Choroid plexus epithelial cell (primary cell): Measurements from ENCODE around the gene PCBP3.
"Not testable (repeated sequence)": the region's sequence is repeated elsewhere in the genome, so short reads cannot be mapped to it uniquely, and the experiment has no call there.

ENCODE experiments used
- DNase-seq: peaks from one replicate; pipeline ENCODE4 v3.0.0-alpha.2; 2010; ENCODE audit warnings: low read depth
- H3K4me3 ChIP-seq: 2 replicates; pipeline ENCODE4 v1.5.1; 2011; ENCODE audit warnings: low read depth, mild to moderate bottlenecking, control low read depth, low read length, moderate library complexity
- TF ChIP-seq, protein P1 (sequence below): conservative IDR thresholded peaks from 2 replicates; pipeline ENCODE4 v1.5.1; 2011; ENCODE audit warnings: low read depth, mild to moderate bottlenecking, control low read depth, inconsistent platforms, low read length, moderate library complexity

Gene PCBP3

GRCh38 chr21:45615145-45615711 lies 28.3 kb upstream of the PCBP3 start:
- DNase-seq, result no peak
- H3K4me3 ChIP-seq, result no peak overlapping the region
- TF ChIP-seq, protein P1, sequence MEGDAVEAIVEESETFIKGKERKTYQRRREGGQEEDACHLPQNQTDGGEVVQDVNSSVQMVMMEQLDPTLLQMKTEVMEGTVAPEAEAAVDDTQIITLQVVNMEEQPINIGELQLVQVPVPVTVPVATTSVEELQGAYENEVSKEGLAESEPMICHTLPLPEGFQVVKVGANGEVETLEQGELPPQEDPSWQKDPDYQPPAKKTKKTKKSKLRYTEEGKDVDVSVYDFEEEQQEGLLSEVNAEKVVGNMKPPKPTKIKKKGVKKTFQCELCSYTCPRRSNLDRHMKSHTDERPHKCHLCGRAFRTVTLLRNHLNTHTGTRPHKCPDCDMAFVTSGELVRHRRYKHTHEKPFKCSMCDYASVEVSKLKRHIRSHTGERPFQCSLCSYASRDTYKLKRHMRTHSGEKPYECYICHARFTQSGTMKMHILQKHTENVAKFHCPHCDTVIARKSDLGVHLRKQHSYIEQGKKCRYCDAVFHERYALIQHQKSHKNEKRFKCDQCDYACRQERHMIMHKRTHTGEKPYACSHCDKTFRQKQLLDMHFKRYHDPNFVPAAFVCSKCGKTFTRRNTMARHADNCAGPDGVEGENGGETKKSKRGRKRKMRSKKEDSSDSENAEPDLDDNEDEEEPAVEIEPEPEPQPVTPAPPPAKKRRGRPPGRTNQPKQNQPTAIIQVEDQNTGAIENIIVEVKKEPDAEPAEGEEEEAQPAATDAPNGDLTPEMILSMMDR, result no peak

GRCh38 chr21:45617021-45617921 lies 26.3 kb upstream of the PCBP3 start:
- TF ChIP-seq, protein P1, result no peak
- no peak overlapping the region for H3K4me3 ChIP-seq
- no peak for DNase-seq

GRCh38 chr21:45618287-45618686 lies 25.2 kb upstream of the PCBP3 start:
- H3K4me3 ChIP-seq, result no peak overlapping the region
- DNase-seq, result no peak
- TF ChIP-seq, protein P1, result no peak

DNA sequence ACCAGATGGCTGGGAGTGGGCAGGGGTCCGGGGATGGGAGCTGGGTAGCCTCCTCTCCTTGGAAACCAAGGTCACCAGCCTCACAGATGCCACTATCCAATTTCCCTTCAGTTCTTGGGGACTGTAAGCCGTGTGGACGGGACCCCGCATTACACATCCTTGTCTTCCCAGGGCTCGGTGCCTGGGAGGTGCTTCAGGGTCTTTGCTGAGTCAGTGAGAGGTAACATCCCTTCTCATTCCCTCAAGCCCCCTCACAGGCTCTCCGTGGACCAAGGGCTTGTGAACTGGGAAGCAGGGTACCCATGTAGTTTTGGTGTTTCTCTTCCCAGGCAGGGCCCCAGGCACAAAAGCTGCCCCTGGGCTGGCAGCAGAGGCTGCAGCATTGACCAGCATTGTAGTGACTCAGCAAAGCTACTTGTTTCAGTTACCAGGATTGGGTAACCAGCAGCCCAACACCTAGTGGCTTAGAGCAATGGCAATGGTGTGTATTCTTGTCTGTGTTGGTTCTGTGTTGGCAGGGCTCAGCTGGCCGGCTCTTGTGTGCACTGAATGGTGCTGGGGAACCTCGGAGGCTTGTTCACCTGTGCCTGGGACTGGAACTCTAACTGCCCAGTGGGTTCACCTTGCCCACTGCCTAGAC lies 24.6 kb upstream of the PCBP3 start:
- no peak overlapping the region for H3K4me3 ChIP-seq
- no peak for DNase-seq
- TF ChIP-seq, protein P1, result no peak

DNA sequence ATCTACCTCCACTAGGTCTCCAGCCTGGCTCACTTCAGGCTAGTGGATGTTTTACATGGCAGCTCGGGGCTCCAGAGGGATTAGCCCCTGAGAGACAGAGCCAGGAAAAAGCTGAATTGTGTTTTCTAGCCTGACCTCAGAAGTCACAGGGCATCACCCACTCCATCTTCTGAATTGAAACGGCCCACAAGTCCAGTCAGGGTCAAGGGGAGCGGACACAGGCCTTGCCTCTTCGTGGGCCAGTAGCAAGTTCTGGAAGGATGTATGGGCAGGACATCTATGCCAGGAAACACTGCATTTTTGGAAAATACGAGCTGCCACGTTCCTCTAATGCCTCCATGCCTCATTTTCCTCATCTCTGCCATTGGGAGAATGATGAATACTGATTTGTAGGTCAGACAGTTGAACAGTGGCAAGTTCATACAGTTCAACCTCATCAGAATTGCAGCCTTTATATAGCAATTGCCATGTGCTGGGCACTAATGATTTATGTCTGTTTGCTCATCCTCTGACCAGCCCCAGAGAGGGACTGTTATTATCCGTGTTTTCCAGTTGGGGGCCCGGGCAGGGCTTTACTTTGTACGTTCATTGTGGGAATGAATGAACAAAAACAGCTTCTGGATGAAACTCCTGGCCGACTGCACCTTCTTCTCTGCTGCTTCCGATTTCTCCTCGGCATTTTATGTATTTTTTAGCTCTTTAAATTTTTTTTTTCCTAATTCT lies 23.2 kb upstream of the PCBP3 start:
- TF ChIP-seq, protein P1, result no peak
- H3K4me3 ChIP-seq, result no peak overlapping the region
- DNase-seq, result no peak

GRCh38 chr21:45621435-45622331 lies 21.8 kb upstream of the PCBP3 start:
- not testable (repeated sequence) for H3K4me3 ChIP-seq, DNase-seq
